Loucy (cell line): ENCODE results near the gene RASAL1.

ENCODE experiments used
- H2AFZ ChIP-seq: fragments of 200-600 bp; sonication (generic); 2 replicates; pipeline ENCODE4 v1.6.0; 2016; ENCODE audit warnings: antibody characterized with exemption, mild to moderate bottlenecking, low read length, moderate library complexity
- H3F3A ChIP-seq: fragments of 200-600 bp; 2 replicates; pipeline ENCODE4 v1.6.0; 2016; ENCODE audit warnings: antibody characterized with exemption, low read depth, mild to moderate bottlenecking
- H3K27me3 ChIP-seq: fragments of 200-600 bp; sonication (generic); 2 replicates; pipeline ENCODE4 v1.6.1; 2014; ENCODE audit warnings: low read length, mild to moderate bottlenecking; ENCODE audit not compliant: insufficient read depth, poor library complexity, severe bottlenecking
- H3K36me3 ChIP-seq: fragments of 200-600 bp; sonication (generic); 2 replicates; pipeline ENCODE4 v1.6.1; 2016; ENCODE audit warnings: low read length; ENCODE audit not compliant: insufficient read depth
- H3K4me1 ChIP-seq: fragments of 200-600 bp; sonication (generic); 2 replicates; pipeline ENCODE4 v1.5.1; 2014; ENCODE audit warnings: low read length, mild to moderate bottlenecking; ENCODE audit not compliant: insufficient read depth, poor library complexity, severe bottlenecking
- H3K4me2 ChIP-seq: fragments of 200-600 bp; sonication (generic); 2 replicates; pipeline ENCODE4 v1.6.0; 2014; ENCODE audit warnings: antibody characterized with exemption, low read length, low read depth, mild to moderate bottlenecking; ENCODE audit not compliant: poor library complexity, severe bottlenecking
- H3K4me3 ChIP-seq: fragments of 200-600 bp; sonication (generic); 2 replicates; pipeline ENCODE4 v1.5.1; 2014; ENCODE audit warnings: low read length, mild to moderate bottlenecking, mixed read lengths; ENCODE audit not compliant: poor library complexity, severe bottlenecking
- H3K79me2 ChIP-seq: fragments of 200-600 bp; sonication (generic); 2 replicates; pipeline ENCODE4 v1.6.1; 2014; ENCODE audit warnings: low read length; ENCODE audit not compliant: insufficient read depth
- H3K9ac ChIP-seq: fragments of 200-600 bp; sonication (generic); 2 replicates; pipeline ENCODE4 v1.6.0; 2014; ENCODE audit warnings: mild to moderate bottlenecking, low read depth, low read length, moderate library complexity; ENCODE audit not compliant: poor library complexity, severe bottlenecking
- H3K9me2 ChIP-seq: fragments of 200-600 bp; sonication (generic); replicated peaks from 2 replicates; pipeline ENCODE4 v1.6.1; 2016; ENCODE audit warnings: low read depth, low read length, mixed read lengths
- H3K9me3 ChIP-seq: fragments of 200-600 bp; sonication (generic); 2 replicates; pipeline ENCODE4 v1.6.1; 2014; ENCODE audit warnings: mild to moderate bottlenecking, antibody characterized with exemption, low read length, low read depth; ENCODE audit not compliant: insufficient read depth
- H4K20me1 ChIP-seq: fragments of 200-600 bp; sonication (generic); 2 replicates; pipeline ENCODE4 v1.6.0; 2014; ENCODE audit warnings: antibody characterized with exemption, low read length, mild to moderate bottlenecking; ENCODE audit not compliant: insufficient read depth, poor library complexity, severe bottlenecking
- EZH2phosphoT487 ChIP-seq: fragments of 200-600 bp; IDR thresholded peaks from 2 replicates; pipeline ENCODE4 v1.6.1; 2018; ENCODE audit warnings: antibody characterized with exemption, mild to moderate bottlenecking, moderate library complexity, borderline replicate concordance
- TF ChIP-seq, protein P1 (sequence below): fragments of 200-600 bp; sonication (generic); conservative IDR thresholded peaks from 2 replicates; pipeline ENCODE4 v1.5.1; 2014; ENCODE audit warnings: mild to moderate bottlenecking, antibody characterized with exemption, low read length

The RASAL1 gene

DNA sequence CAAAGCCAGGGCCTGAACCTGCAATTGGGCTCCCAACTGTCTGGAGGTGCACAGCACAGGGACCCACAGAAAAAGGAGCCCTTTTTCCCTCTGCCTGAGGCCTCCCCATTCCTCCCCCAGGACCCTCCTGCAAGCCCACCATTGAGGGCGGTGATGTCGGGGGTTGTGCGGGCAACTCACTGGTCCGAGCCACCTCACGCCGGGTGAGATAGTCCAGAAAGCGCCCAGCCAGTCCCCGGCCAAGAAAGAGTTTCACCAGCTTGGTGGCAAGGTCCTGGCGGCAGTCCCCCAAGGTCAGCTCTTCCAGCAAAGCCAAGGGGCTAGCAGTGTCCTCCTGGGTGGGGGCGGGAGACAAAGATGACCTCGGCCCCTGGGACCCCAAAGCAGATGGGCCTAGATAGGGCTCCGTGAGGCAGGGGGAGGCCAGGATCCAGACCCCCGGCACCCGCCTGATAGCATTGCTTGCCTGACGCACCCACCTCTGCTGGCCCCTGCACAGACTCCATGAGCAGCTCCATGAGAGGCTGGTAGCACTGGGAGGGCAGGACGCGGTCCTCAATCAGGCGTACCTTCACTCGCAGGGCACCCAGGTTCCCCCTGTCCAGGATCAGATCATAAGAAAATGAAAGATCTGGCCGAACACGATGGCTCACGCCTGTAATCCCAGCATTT is 20.0 kb downstream of the RASAL1 start:
- Histone ChIP-seq H3K9me2 (no peaks in the 10 kb centered on the region), H3K4me2 (no peak overlapping the region), H4K20me1 (no peaks in the 10 kb centered on the region), H2AFZ (no peak overlapping the region), H3K79me2 (no peaks in the 10 kb centered on the region), H3K27me3 (no peaks in the 10 kb centered on the region), H3K36me3 (no peaks in the 10 kb centered on the region), H3K9ac (no peak overlapping the region), H3K9me3 (no peaks in the 10 kb centered on the region), H3F3A (no peaks in the 10 kb centered on the region), H3K4me1 (no peaks in the 10 kb centered on the region), H3K4me3 (no peak overlapping the region)
- TF ChIP-seq EZH2phosphoT487, result no peak
- TF ChIP-seq, protein P1, sequence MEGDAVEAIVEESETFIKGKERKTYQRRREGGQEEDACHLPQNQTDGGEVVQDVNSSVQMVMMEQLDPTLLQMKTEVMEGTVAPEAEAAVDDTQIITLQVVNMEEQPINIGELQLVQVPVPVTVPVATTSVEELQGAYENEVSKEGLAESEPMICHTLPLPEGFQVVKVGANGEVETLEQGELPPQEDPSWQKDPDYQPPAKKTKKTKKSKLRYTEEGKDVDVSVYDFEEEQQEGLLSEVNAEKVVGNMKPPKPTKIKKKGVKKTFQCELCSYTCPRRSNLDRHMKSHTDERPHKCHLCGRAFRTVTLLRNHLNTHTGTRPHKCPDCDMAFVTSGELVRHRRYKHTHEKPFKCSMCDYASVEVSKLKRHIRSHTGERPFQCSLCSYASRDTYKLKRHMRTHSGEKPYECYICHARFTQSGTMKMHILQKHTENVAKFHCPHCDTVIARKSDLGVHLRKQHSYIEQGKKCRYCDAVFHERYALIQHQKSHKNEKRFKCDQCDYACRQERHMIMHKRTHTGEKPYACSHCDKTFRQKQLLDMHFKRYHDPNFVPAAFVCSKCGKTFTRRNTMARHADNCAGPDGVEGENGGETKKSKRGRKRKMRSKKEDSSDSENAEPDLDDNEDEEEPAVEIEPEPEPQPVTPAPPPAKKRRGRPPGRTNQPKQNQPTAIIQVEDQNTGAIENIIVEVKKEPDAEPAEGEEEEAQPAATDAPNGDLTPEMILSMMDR, result no peak

DNA sequence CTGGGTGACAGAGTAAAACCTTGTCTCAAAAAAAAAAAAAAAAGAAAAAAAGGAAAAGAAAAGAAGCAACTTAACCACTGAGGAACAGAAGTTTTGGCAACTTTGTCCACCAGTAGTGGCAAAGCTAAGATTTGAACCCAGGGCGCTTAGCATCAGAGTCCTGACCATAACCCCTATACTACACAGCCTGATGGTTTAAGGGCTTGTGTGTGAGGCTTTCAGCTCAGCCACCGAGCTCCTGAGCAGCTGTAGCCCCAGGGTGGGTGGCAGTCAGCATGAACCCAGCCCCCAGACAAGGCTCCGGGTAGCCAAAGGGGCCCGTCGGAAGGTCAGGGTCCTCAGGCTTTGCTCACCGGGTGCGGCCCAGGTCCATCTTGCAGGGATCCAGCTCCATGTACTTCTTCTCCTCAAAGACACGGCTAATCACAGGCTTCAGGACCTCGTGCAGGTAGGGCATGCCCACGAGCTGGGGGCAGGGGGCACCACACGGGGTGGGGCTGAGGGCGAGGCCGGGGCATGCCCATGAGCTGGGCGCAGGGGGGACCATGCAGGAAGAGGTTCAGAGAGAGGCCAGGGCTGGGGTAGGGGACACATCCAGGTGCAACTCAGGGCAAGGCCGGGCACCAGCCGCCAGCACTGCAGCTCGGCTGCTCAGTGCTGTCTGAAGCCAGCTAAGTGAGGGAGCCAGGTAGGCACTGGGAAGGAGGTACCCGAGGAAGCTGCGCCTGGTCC is 20.9 kb downstream of the RASAL1 start:
- no peaks in the 10 kb centered on the region for H3F3A ChIP-seq
- no peaks in the 10 kb centered on the region for H4K20me1 ChIP-seq
- no peak for TF ChIP-seq EZH2phosphoT487
- TF ChIP-seq, protein P1, result no peak
- no peaks in the 10 kb centered on the region for H3K9me3 ChIP-seq
- H3K4me2 ChIP-seq, result no peak overlapping the region
- H3K4me3 ChIP-seq, result no peak overlapping the region
- no peaks in the 10 kb centered on the region for H3K36me3 ChIP-seq
- no peaks in the 10 kb centered on the region for H3K9me2 ChIP-seq
- no peaks in the 10 kb centered on the region for H3K27me3 ChIP-seq
- no peaks in the 10 kb centered on the region for H3K79me2 ChIP-seq
- no peak overlapping the region for H2AFZ ChIP-seq
- H3K4me1 ChIP-seq, result no peaks in the 10 kb centered on the region
- H3K9ac ChIP-seq, result no peak overlapping the region

DNA sequence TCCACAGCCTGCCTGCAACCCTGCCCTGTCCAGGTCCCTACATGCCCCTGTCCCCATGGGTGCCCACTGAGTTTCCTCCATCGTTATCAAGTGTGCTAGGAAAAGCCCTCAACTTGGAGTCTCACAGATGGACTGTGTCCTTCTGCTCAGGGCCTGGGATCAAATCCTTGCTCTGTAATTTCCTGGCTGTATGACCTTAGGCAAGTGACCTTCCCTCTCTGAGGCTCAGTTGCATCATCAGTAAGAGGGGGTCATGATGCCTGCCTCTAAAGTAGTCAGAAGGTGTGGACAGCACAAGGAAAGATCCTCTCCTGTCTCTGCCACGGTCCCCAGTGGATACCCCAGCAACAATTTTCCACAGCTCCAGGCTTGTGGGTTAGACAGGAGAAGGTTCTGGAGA is 22.2 kb downstream of the RASAL1 start:
- Histone ChIP-seq H3K9me3 (no peaks in the 10 kb centered on the region), H3K4me2 (no peak overlapping the region), H4K20me1 (no peaks in the 10 kb centered on the region), H3K79me2 (no peaks in the 10 kb centered on the region), H3K27me3 (no peaks in the 10 kb centered on the region), H3K4me1 (no peaks in the 10 kb centered on the region), H3K9ac (no peak overlapping the region), H3F3A (no peaks in the 10 kb centered on the region), H3K36me3 (no peaks in the 10 kb centered on the region), H3K4me3 (no peak overlapping the region), H3K9me2 (no peaks in the 10 kb centered on the region), H2AFZ (no peak overlapping the region)
- TF ChIP-seq, protein P1, result no peak
- TF ChIP-seq EZH2phosphoT487, result no peak
